Small intestine (tissue), 7 donors: ENCODE results near the gene ADAP1. TPM values are rescaled to one million over a fixed set of nuclear protein-coding genes. Genes with fewer than 3 reads are reported as not detected.

ENCODE experiments used
- DNase-seq, 2 donors: peaks; one replicate each; pipeline versions ENCODE4 v3.0.0 to v3.0.0-alpha.2; 2013
- FAIRE-seq: peaks from 2 replicates; lab custom pipeline; 2012; peaks lifted over from hg19 to GRCh38; lab: Jason Lieb, UNC
- H3K27ac ChIP-seq, 3 donors: one replicate each; pipeline ENCODE4 v1.5.1; 2013; ENCODE audit warnings: low read length in 2 of 3, mild to moderate bottlenecking in 2 of 3, control low read depth in 1 of 3, inconsistent platforms in 1 of 3, low read depth in 1 of 3, moderate library complexity in 1 of 3
- H3K27me3 ChIP-seq, 3 donors: one replicate each; pipeline ENCODE4 v1.6.1; 2013; ENCODE audit warnings: low read length in 3 of 3, inconsistent platforms in 1 of 3; ENCODE audit not compliant: control insufficient read depth in 3 of 3, insufficient read depth in 3 of 3
- H3K36me3 ChIP-seq, 3 donors: one replicate each; pipeline ENCODE4 v1.6.1; 2013; ENCODE audit warnings: low read length in 3 of 3, inconsistent platforms in 1 of 3, low read depth in 1 of 3, mild to moderate bottlenecking in 1 of 3, moderate library complexity in 1 of 3; ENCODE audit not compliant: control insufficient read depth in 3 of 3, insufficient read depth in 2 of 3
- H3K4me1 ChIP-seq, 3 donors: one replicate each; pipeline ENCODE4 v1.6.1; 2013; ENCODE audit warnings: low read length in 2 of 3, inconsistent platforms in 1 of 3, low read depth in 1 of 3, mild to moderate bottlenecking in 1 of 3, moderate library complexity in 1 of 3; ENCODE audit not compliant: control insufficient read depth in 3 of 3, insufficient read depth in 2 of 3
- H3K4me3 ChIP-seq, 3 donors: one replicate each; pipeline ENCODE4 v1.5.1; 2013; ENCODE audit warnings: low read length in 3 of 3, control low read depth in 1 of 3, inconsistent platforms in 1 of 3, low read depth in 1 of 3, mild to moderate bottlenecking in 1 of 3, moderate library complexity in 1 of 3
- H3K9me3 ChIP-seq, 2 donors: one replicate each; pipeline ENCODE4 v1.6.1; 2013; ENCODE audit warnings: low read depth in 1 of 2, low read length in 1 of 2; ENCODE audit not compliant: control insufficient read depth in 2 of 2, insufficient read depth in 1 of 2
- WGBS, 3 donors: extraction: QIAGEN DNeasy Blood & Tissue Kit; methylation state at CpG; one replicate each; pipeline ENCODE4 v1.1.7; 2013; 5-methylcytosine and 5-hydroxymethylcytosine counted together
- polyA plus RNA-seq, 4 donors: library from polyadenylated mRNA; stranded (reverse) in 3 of 4; unstranded in 1 of 4; fragments of 200-250 nt in 3 of 4; fragments of 120-200 nt in 1 of 4; gene quantifications; one replicate each; pipeline versions ENCODE4 v1.2.1 to v1.2.3, GENCODE V29; 2013
- donor health status: healthy with polysubstance abuse.
- donor health status: control.
- donor health status: control.
- donor health status: Bipolar disorder and iron deficiency.
- donor health status: healthy.

ADAP1 gene
- polyA plus RNA-seq, 4 donors = 69.2 to 113 (median 86.7) TPM

- peaks cover 0 to 36% (median 2%) of the 10 kb centered on the region in 3 donors for H3K36me3 ChIP-seq
- no peak for FAIRE-seq
Observed at GRCh38 chr7:951881-952547, 2.5 kb downstream of the ADAP1 start.

GRCh38 chr7:949021-949934 lies 5.2 kb downstream of the ADAP1 start:
- DNase-seq = no peak
- H3K4me3 ChIP-seq = no peak overlapping the region
- no peaks in the 10 kb centered on the region for H3K9me3 ChIP-seq
- peaks cover 0 to 44% (median 2%) of the 10 kb centered on the region in 3 donors for H3K36me3 ChIP-seq
- no peaks in the 10 kb centered on the region for H3K27me3 ChIP-seq
- FAIRE-seq = no peak
- peaks cover 0 to 48% (median 2%) of the 10 kb centered on the region in 3 donors for H3K4me1 ChIP-seq
- H3K27ac ChIP-seq = peak overlapping the region in 1 of 3 donors; percentile 56
- 77 to 90% (median 82%) methylated on average over 27 to 28 of the region's 28 CpGs for WGBS, 3 donors

More at GRCh38 chr7:951881-952547, 2.5 kb downstream of the ADAP1 start:
- DNase-seq = no peak
- WGBS, 3 donors = 87 to 90% (median 89%) methylated on average over 20 to 21 of the region's 21 CpGs
- H3K4me3 ChIP-seq = no peak overlapping the region
- H3K27me3 ChIP-seq = no peaks in the 10 kb centered on the region
- peak overlapping the region in 1 of 3 donors; percentile 60 for H3K27ac ChIP-seq
- H3K9me3 ChIP-seq = no peaks in the 10 kb centered on the region
- H3K4me1 ChIP-seq = peaks cover 0 to 24% (median 2%) of the 10 kb centered on the region in 3 donors

- DNase-seq = no peak
- WGBS, 3 donors = 87 to 88% (median 87%) methylated on average over 36 to 37 of the region's 37 CpGs
Observed at GRCh38 chr7:947391-948210, 6.9 kb downstream of the ADAP1 start.

GRCh38 chr7:946256-946996 lies 8.1 kb downstream of the ADAP1 start:
- Histone ChIP-seq H3K4me1 (peaks cover 0 to 33% (median 2%) of the 10 kb centered on the region in 3 donors), H3K9me3 (no peaks in the 10 kb centered on the region), H3K27ac (peak overlapping the region; percentile 93 to 99 (median 97)), H3K27me3 (no peaks in the 10 kb centered on the region), H3K4me3 (peak overlapping the region in 2 of 3 donors; percentile 10 to 64), H3K36me3 (peaks cover 0 to 37% (median 2%) of the 10 kb centered on the region in 3 donors)
- FAIRE-seq (no peak), DNase-seq (peak; percentile 85 to 86)
- WGBS, 3 donors = 23 to 57% (median 33%) methylated on average over 25 to 29 of the region's 29 CpGs

More at GRCh38 chr7:947391-948210, 6.9 kb downstream of the ADAP1 start:
- no peak for FAIRE-seq
- no peaks in the 10 kb centered on the region for H3K27me3 ChIP-seq
- H3K9me3 ChIP-seq = no peaks in the 10 kb centered on the region
- peak overlapping the region in 1 of 3 donors; percentile 97 for H3K27ac ChIP-seq
- no peak overlapping the region for H3K4me3 ChIP-seq
- peaks cover 0 to 40% (median 2%) of the 10 kb centered on the region in 3 donors for H3K4me1 ChIP-seq
- peaks cover 0 to 44% (median 2%) of the 10 kb centered on the region in 3 donors for H3K36me3 ChIP-seq

- Histone ChIP-seq H3K36me3 (peaks cover 0 to 35% (median 2%) of the 10 kb centered on the region in 3 donors), H3K27me3 (no peaks in the 10 kb centered on the region), H3K27ac (peak overlapping the region; percentile 93 to 99 (median 97)), H3K4me3 (peak overlapping the region in 2 of 3 donors; percentile 45 to 64), H3K4me1 (peaks cover 0 to 33% (median 2%) of the 10 kb centered on the region in 3 donors), H3K9me3 (no peaks in the 10 kb centered on the region)
- DNase-seq = peak; percentile 98 to 99
- WGBS, 3 donors = 22 to 57% (median 28%) methylated on average over 20 to 30 of the region's 30 CpGs
- FAIRE-seq = no peak
Observed at GRCh38 chr7:945556-946255, 8.8 kb downstream of the ADAP1 start.

- Histone ChIP-seq H3K27me3 (no peaks in the 10 kb centered on the region), H3K36me3 (peaks cover 0 to 36% (median 2%) of the 10 kb centered on the region in 3 donors), H3K4me1 (peaks cover 0 to 33% (median 2%) of the 10 kb centered on the region in 3 donors), H3K27ac (peak overlapping the region; percentile 93 to 99 (median 97)), H3K4me3 (peak overlapping the region in 2 of 3 donors; percentile 45 to 64), H3K9me3 (no peaks in the 10 kb centered on the region)
- no peak for DNase-seq
- FAIRE-seq = no peak
- WGBS, 3 donors = 17 to 65% (median 38%) methylated on average over 8 to 13 of the region's 13 CpGs
Observed at GRCh38 chr7:945147-945555, 9.3 kb downstream of the ADAP1 start.

- FAIRE-seq = no peak
Observed at GRCh38 chr7:944744-945143, 9.7 kb downstream of the ADAP1 start.

More at GRCh38 chr7:944744-945143, 9.7 kb downstream of the ADAP1 start:
- 24 to 71% (median 42%) methylated on average over 5 of the region's 5 CpGs for WGBS, 3 donors
- Histone ChIP-seq H3K36me3 (peaks cover 0 to 37% (median 2%) of the 10 kb centered on the region in 3 donors), H3K9me3 (no peaks in the 10 kb centered on the region), H3K27me3 (no peaks in the 10 kb centered on the region), H3K27ac (peak overlapping the region; percentile 93 to 99 (median 97)), H3K4me1 (peaks cover 0 to 33% (median 2%) of the 10 kb centered on the region in 3 donors), H3K4me3 (peak overlapping the region in 2 of 3 donors; percentile 45 to 64)
- DNase-seq = peak in 1 of 2 donors; percentile 32
